H9 (cell line): Measurements from ENCODE around the gene NKD1. TPM values are rescaled to one million over a fixed set of nuclear protein-coding genes. Genes with fewer than 3 reads are reported as not detected.

ENCODE experiments used
- DNase-seq: peaks from one replicate; pipeline ENCODE4 v3.0.0-alpha.2; 2017
- H2AFZ ChIP-seq: one replicate; pipeline ENCODE4 v1.6.1; 2013; ENCODE audit warnings: mild to moderate bottlenecking, low read length, control low read depth, moderate library complexity
- H2AK5ac ChIP-seq: 2 replicates; pipeline ENCODE4 v1.6.1; 2013; ENCODE audit warnings: low read length, control low read depth, mixed read lengths; ENCODE audit not compliant: insufficient read length
- H2BK120ac ChIP-seq: one replicate; pipeline ENCODE4 v1.6.1; 2013; ENCODE audit warnings: low read depth, mild to moderate bottlenecking, low read length, control low read depth, inconsistent platforms; ENCODE audit not compliant: poor library complexity, severe bottlenecking
- H2BK12ac ChIP-seq: 2 replicates; pipeline ENCODE4 v1.6.1; 2013; ENCODE audit warnings: low read length, control low read depth, mixed read lengths, low read depth; ENCODE audit not compliant: insufficient read length
- H2BK15ac ChIP-seq: 2 replicates; pipeline ENCODE4 v1.6.1; 2013; ENCODE audit warnings: low read depth, low read length, control low read depth
- H2BK20ac ChIP-seq: one replicate; pipeline ENCODE4 v1.6.1; 2013; ENCODE audit warnings: low read depth, mild to moderate bottlenecking, low read length, control low read depth, inconsistent platforms; ENCODE audit not compliant: poor library complexity, severe bottlenecking
- H2BK5ac ChIP-seq: 2 replicates; pipeline ENCODE4 v1.6.1; 2013; ENCODE audit warnings: low read length, control low read depth, mixed read lengths; ENCODE audit not compliant: insufficient read length
- H3K14ac ChIP-seq: 2 replicates; pipeline ENCODE4 v1.6.1; 2013; ENCODE audit warnings: low read length, control low read depth; ENCODE audit not compliant: insufficient read depth
- H3K18ac ChIP-seq: 2 replicates; pipeline ENCODE4 v1.6.1; 2013; ENCODE audit warnings: low read depth, mild to moderate bottlenecking, mixed read lengths, low read length, control low read depth; ENCODE audit not compliant: insufficient read length
- H3K23ac ChIP-seq: 2 replicates; pipeline ENCODE4 v1.6.1; 2013; ENCODE audit warnings: low read length, control low read depth, mixed read lengths, low read depth; ENCODE audit not compliant: insufficient read length
- H3K23me2 ChIP-seq: 2 replicates; pipeline ENCODE4 v1.6.1; 2013; ENCODE audit warnings: low read depth, mild to moderate bottlenecking, mixed read lengths, low read length, control low read depth; ENCODE audit not compliant: insufficient read length, poor library complexity, severe bottlenecking
- H3K27ac ChIP-seq: 2 replicates; pipeline ENCODE4 v1.5.1; 2013; ENCODE audit warnings: low read length, control low read depth, mixed read lengths, low read depth; ENCODE audit not compliant: insufficient read length
- H3K27me3 ChIP-seq: 2 replicates; pipeline ENCODE4 v1.6.1; 2013; ENCODE audit warnings: low read length, control low read depth, inconsistent platforms; ENCODE audit not compliant: insufficient read depth
- H3K4ac ChIP-seq: 2 replicates; pipeline ENCODE4 v1.6.1; 2013; ENCODE audit warnings: low read depth, mild to moderate bottlenecking, control low read depth, inconsistent platforms, low read length, moderate library complexity
- H3K4me1 ChIP-seq: 2 replicates; pipeline ENCODE4 v1.6.1; 2013; ENCODE audit warnings: low read length, control low read depth, inconsistent platforms; ENCODE audit not compliant: insufficient read depth
- H3K4me2 ChIP-seq: 2 replicates; pipeline ENCODE4 v1.6.1; 2013; ENCODE audit warnings: low read length, control low read depth, mixed read lengths; ENCODE audit not compliant: insufficient read length, insufficient read depth
- H3K56ac ChIP-seq: 2 replicates; pipeline ENCODE4 v1.6.1; 2013; ENCODE audit warnings: low read depth, mild to moderate bottlenecking, mixed read lengths, low read length, control low read depth; ENCODE audit not compliant: insufficient read length
- H3K79me1 ChIP-seq: 2 replicates; pipeline ENCODE4 v1.6.1; 2013; ENCODE audit warnings: low read depth, mild to moderate bottlenecking, moderate library complexity, low read length, control low read depth, inconsistent platforms; ENCODE audit not compliant: insufficient read depth, poor library complexity, severe bottlenecking
- H3K79me2 ChIP-seq: 2 replicates; pipeline ENCODE4 v1.6.1; 2013; ENCODE audit warnings: low read length, control low read depth, inconsistent platforms; ENCODE audit not compliant: insufficient read depth
- H3K9ac ChIP-seq: 2 replicates; pipeline ENCODE4 v1.6.1; 2013; ENCODE audit warnings: low read length, control low read depth, mixed read lengths; ENCODE audit not compliant: insufficient read length; ENCODE audit errors: extremely low read depth
- H3K9me3 ChIP-seq: one replicate; pipeline ENCODE4 v1.6.1; 2013; ENCODE audit warnings: low read depth, low read length, inconsistent platforms; ENCODE audit not compliant: control insufficient read depth
- H3T11ph ChIP-seq: one replicate; pipeline ENCODE4 v1.6.1; 2013; ENCODE audit warnings: mild to moderate bottlenecking, low read length, control low read depth, inconsistent platforms
- H4K20me1 ChIP-seq: one replicate; pipeline ENCODE4 v1.6.1; 2013; ENCODE audit not compliant: control insufficient read depth, insufficient read length, insufficient read depth
- H4K5ac ChIP-seq: 2 replicates; pipeline ENCODE4 v1.6.1; 2013; ENCODE audit warnings: low read depth, mild to moderate bottlenecking, mixed read lengths, low read length, control low read depth; ENCODE audit not compliant: insufficient read length
- H4K8ac ChIP-seq: replicated peaks from 2 replicates; pipeline ENCODE4 v1.6.1; 2013; ENCODE audit warnings: low read length, control low read depth, mixed read lengths, low read depth; ENCODE audit not compliant: insufficient read length
- H4K91ac ChIP-seq: 2 replicates; pipeline ENCODE4 v1.6.1; 2013; ENCODE audit warnings: low read depth, mild to moderate bottlenecking, moderate library complexity, mixed read lengths, low read length, control low read depth; ENCODE audit not compliant: insufficient read length
- H3K27ac Mint-ChIP-seq, 3 experiments: 2 replicates in 2 of 3; 3 replicates in 1 of 3; pipeline ENCODE4 v1.8.0; 2020 to 2021; ENCODE audit warnings: mixed read lengths in 3 of 3, mild to moderate bottlenecking in 1 of 3, moderate library complexity in 1 of 3
- H3K27me3 Mint-ChIP-seq: 2 replicates; pipeline ENCODE4 v1.8.0; 2021; ENCODE audit warnings: low read depth, mild to moderate bottlenecking, moderate library complexity, mixed read lengths
- H3K36me3 Mint-ChIP-seq, 3 experiments: 2 replicates in 2 of 3; 3 replicates in 1 of 3; pipeline ENCODE4 v1.8.0; 2020 to 2021; ENCODE audit warnings: low read depth in 3 of 3, mixed read lengths in 3 of 3; ENCODE audit not compliant: insufficient read depth in 1 of 3
- H3K4me1 Mint-ChIP-seq, 2 experiments: 2 replicates each; pipeline ENCODE4 v1.8.0; 2020; ENCODE audit warnings: mixed read lengths in 2 of 2
- H3K4me3 Mint-ChIP-seq, 2 experiments: 2 replicates in 1 of 2; 3 replicates in 1 of 2; pipeline ENCODE4 v1.8.0; 2020 to 2021; ENCODE audit warnings: mild to moderate bottlenecking in 2 of 2, mixed read lengths in 2 of 2, moderate library complexity in 1 of 2
- H3K9me3 Mint-ChIP-seq, 2 experiments: 2 replicates in 1 of 2; 3 replicates in 1 of 2; pipeline ENCODE4 v1.8.0; 2020; ENCODE audit warnings: mild to moderate bottlenecking in 2 of 2, mixed read lengths in 2 of 2, moderate library complexity in 1 of 2
- CTCF ChIP-seq: fragments of 200-600 bp; sonication (generic); conservative IDR thresholded peaks from 3 replicates; pipeline ENCODE4 v1.8.0; 2021; ENCODE audit warnings: antibody characterized with exemption, mild to moderate bottlenecking
- WGBS: extraction: QIAGEN DNeasy Blood & Tissue Kit; methylation state at CpG from one replicate; pipeline ENCODE4 v1.1.7; 2013; ENCODE audit warnings: missing lambda C conversion rate, low lambda C conversion rate, mixed read lengths; ENCODE audit not compliant: insufficient read length; ENCODE audit errors: extremely low coverage; 5-methylcytosine and 5-hydroxymethylcytosine counted together
- total RNA-seq: library from RNA; stranded (reverse); gene quantifications from 2 replicates; pipeline ENCODE4 v1.2.1, GENCODE V29; 2021

NKD1 gene
- total RNA-seq, 1 experiment from 2014 or later: 1.9 TPM

GRCh38 chr16:50597563-50598255 lies 49.5 kb downstream of the NKD1 start:
- Mint-ChIP-seq H3K9me3 (no peaks in the 10 kb centered on the region), H3K4me3 (no peak overlapping the region), H3K27ac (no peak overlapping the region), H3K27me3 (no peaks in the 10 kb centered on the region; the same call in none of the 2 replicates), H3K36me3 (no peaks in the 10 kb centered on the region; a peak in 1 of 7 replicates), H3K4me1 (peaks cover 11 to 16% of the 10 kb centered on the region in 2 experiments)
- TF ChIP-seq CTCF: no peak
- no CpG with 5 or more reads among the region's 17 CpGs for WGBS
- H4K91ac ChIP-seq: no peak overlapping the region
- H2BK15ac ChIP-seq: no peak overlapping the region
- H4K20me1 ChIP-seq: no peaks in the 10 kb centered on the region
- H3K23ac ChIP-seq: no peak overlapping the region
- no peak overlapping the region for H2BK20ac ChIP-seq
- no peak overlapping the region for H3K18ac ChIP-seq
- no peak overlapping the region for H2AFZ ChIP-seq
- no peaks in the 10 kb centered on the region for H3K9me3 ChIP-seq
- no peaks in the 10 kb centered on the region for H3K79me2 ChIP-seq
- H3K4ac ChIP-seq: no peak overlapping the region
- no peak for DNase-seq
- no peak overlapping the region for H2BK5ac ChIP-seq
- no peaks in the 10 kb centered on the region for H3K23me2 ChIP-seq
- no peaks in the 10 kb centered on the region for H3K27me3 ChIP-seq
- no peak overlapping the region for H2BK12ac ChIP-seq
- no peak overlapping the region for H3T11ph ChIP-seq
- no peak overlapping the region for H2BK120ac ChIP-seq
- H3K79me1 ChIP-seq: no peaks in the 10 kb centered on the region
- no peak overlapping the region for H3K4me2 ChIP-seq
- no peak overlapping the region for H4K8ac ChIP-seq
- H3K56ac ChIP-seq: no peak overlapping the region
- no peak overlapping the region for H4K5ac ChIP-seq
- no peak overlapping the region for H3K27ac ChIP-seq
- no peak overlapping the region for H2AK5ac ChIP-seq
- H3K9ac ChIP-seq: no peak overlapping the region
- H3K14ac ChIP-seq: no peak overlapping the region
- peaks cover 3% of the 10 kb centered on the region; the same call in 1 of the 2 replicates for H3K4me1 ChIP-seq
